VCaP (cell line): Measurements from ENCODE around the gene TRIM73.
"Not testable (repeated sequence)": the region's sequence is repeated elsewhere in the genome, so short reads cannot be mapped to it uniquely, and the experiment has no call there.

Experiments
- H3K27ac ChIP-seq: fragments of 450-650 bp; 2 replicates; pipeline ENCODE4 v1.5.1; 2017

The TRIM73 gene

DNA sequence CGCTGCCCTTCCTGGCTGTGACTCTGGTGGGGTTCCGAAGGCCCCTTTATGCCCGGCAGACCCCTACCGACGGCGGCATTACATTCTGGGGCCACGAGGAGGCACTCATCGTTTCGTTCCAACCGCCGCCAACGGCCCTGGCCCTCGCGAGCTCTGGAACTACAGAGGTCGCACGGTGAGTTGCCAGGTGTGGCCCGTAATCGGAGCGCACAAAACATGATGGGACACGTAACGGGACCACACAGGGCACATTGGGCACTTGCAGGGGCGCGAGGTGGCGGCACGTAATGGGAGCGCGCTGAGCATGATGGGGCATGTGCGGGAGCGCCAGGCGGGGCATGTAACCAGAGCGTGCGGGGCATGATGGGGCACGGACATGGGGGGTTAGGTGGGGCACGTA is at the start of gene TRIM73:
Gene TRIM73 (plus strand): TSS at position 301 of the 400 bp plus-strand sequence. CDS start 3,305 bp downstream, outside the sequence.
- H3K27ac ChIP-seq = not testable (repeated sequence)

DNA sequence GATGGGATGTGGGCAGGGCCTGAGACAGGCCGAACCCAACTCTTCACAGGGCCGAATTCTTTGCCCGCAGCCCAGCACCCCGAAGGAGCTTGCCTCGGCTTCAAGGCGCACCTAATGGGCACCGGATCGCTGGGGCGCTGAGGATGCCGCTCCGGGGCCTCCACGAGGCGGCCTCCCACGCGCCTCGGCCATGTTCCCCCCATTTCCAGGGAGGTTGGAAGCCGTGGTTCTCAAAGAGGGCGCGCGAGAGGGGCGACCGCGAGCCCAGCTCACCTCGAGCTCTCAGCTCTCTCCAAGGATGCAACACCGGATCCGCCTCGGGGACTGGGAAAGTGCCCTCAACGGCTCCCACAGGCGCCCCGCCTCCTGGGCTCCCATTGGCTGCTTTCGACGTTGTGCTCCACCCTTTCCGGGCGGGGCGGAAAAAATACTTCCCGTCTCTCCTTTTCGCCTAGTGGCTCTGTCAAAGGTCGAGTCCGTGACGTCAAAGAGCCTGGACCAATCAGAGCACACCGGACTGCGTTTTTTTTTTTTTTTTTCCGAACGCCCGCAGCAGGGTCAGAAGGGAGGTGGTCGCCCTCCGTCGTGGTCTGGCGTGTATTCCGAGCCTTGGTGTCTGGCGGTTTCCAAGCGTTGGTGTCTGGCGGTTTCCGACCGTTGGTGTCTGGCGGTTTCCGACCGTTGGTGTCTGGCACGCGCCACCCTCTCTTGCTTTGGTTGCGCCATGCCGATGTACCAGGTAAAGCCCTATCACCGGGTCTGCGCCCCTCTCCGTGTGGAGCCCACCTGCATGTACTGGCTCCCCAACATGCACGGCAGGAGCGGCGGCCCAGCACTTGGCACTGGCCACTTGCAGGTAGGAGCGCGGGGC is 36.5 kb upstream of the TRIM73 start:
- not testable (repeated sequence) for H3K27ac ChIP-seq

DNA sequence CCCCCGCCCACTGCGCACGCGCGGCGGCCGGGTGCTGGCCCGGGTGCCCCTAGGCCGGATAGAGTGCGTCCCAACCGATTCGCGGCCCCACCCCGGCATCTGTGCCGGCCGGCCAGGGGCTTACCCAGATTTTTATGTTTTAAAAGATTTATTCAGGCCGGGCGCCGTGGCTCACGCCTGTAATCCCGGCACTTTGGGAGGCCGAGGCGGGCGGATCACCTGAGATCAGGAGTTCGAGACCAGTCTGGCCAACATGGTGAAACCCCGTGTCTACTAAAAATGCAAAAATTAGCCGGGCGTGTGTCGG is 35.9 kb upstream of the TRIM73 start:
- H3K27ac ChIP-seq = not testable (repeated sequence)

DNA sequence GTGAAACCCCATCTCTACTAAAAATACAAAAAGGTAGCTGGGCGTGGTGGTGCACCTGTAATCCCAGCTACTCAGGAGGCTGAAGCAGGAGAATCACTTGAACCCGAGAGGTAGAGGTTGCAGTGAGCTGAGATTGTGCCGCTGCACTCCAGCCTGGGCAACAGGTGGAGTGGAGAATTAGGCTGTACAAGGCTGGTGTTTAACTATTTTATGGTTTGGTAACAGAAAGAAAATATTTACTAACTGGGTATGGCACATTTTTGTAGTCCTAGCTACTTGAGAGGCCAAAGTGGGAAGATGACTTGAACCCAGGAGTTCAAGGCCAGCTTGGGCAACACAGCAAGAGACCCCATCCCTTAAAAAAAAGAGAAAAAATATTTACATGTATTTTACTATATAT is 31.4 kb upstream of the TRIM73 start:
- not testable (repeated sequence) for H3K27ac ChIP-seq

GRCh38 chr7:75366643-75367042 is 28.8 kb upstream of the TRIM73 start:
- H3K27ac ChIP-seq = not testable (repeated sequence)

GRCh38 chr7:75367313-75367712 is 28.1 kb upstream of the TRIM73 start:
- not testable (repeated sequence) for H3K27ac ChIP-seq

DNA sequence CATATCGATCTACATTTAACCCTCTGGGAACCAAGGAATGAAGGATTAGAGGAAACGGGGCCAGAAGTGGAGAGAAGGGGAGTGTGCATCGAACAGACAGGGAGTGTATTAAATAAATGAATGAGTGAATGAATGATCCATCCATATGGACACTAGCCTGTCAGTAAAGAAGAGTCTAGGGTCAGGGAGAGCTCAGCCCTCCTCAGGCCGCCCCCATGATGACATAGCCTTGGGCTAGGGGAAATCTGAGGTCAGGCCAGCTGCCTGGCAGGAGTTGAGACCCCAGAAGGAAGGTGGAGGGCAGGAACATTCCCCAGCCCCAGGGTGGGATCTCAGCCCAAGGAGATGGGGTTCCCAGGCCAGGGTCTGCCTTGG is 21.3 kb upstream of the TRIM73 start:
- H3K27ac ChIP-seq = not testable (repeated sequence)

DNA sequence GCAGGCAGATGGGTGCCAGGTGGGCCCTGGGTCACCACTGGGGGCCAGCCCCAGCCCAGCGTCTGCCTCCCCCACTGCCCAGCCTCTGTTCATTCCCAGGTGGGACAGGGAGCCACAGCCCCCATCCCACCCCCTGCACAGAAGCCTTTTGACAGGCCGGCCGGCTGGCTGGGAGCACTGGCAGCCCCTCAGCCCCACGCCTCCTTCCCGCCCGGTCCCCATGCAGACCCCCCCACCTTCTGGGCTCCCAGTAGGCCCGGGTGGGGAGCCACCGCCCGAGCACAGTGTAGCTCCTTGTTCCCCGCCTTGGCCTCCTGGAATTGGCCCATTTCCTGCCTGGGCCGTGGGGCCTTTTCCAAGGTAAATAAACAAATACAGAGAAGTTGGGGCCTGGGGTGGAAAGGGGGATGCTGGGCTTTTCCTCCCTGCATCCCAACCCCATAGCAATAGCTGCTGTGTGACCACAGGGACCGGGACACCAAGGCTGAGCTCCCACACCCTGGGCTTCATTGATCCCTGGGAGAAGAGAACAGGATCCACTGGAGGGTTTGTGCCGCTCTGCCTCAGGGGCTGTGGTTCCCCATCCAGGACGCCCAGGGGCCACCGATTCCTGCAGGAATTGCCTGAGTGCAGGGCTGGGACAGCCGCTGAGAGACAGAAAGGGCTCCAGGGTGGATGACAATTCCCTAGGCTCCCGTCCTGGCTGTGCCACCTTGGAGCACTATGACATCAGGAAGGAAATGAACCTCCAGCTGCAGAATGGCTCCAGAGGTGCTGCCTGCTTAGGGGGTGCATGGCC is 20.7 kb upstream of the TRIM73 start:
- H3K27ac ChIP-seq = not testable (repeated sequence)

GRCh38 chr7:75393194-75393593 is 2.2 kb upstream of the TRIM73 start:
- not testable (repeated sequence) for H3K27ac ChIP-seq

- H3K27ac ChIP-seq = not testable (repeated sequence)
Observed at GRCh38 chr7:75397865-75398264, 2.4 kb downstream of the TRIM73 start.

GRCh38 chr7:75398771-75399700 is 3.6 kb downstream of the TRIM73 start:
- H3K27ac ChIP-seq = not testable (repeated sequence)

GRCh38 chr7:75400575-75400974 is 5.1 kb downstream of the TRIM73 start:
- H3K27ac ChIP-seq = not testable (repeated sequence)

DNA sequence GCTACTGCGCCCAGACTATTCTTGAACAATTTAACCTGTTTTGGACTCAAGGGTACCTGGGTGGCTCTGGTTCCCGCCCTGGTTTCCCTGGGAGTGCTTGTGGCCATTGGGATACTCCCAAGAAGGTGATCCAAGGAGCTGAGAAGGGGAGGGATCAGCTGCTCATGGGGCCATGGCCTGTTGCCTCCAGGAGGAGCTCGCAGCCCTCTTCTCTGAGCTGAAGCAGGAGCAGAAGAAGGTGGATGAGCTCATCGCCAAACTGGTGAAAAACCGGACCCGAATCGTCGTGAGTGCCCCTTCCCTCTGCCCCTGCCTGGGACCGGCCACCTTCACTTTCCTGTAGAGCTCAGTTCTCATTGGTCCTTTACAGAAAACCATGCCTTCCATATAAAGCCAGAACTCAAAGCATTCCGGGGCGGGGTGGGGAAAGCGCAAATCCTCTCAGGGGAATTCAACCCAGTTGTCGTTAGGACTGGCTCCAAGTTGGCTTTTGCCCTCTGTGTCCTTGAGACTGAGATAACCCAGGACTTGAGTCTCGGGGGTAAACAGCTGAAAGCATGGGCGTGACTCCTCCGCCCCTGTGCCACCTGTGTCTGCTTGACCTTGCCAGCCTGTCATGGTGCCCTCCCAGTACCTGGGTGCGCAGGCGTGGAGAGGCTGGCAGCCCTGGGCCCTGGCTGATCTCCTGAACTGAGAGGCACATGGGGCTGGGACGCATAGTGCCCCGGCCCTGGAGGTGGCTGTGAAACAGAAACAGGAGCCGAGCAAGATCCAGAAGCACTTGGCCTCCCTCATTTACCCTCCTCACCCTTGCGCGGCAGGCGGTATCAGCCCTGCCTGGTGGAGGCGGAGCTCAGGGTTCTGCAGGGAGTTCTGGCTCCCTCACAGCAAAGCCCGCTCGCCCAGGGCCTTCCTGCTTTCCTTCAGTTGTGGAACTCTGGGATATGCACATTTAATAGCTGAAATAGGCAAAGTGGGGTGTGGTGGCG is 8.3 kb downstream of the TRIM73 start:
- H3K27ac ChIP-seq = not testable (repeated sequence)

DNA sequence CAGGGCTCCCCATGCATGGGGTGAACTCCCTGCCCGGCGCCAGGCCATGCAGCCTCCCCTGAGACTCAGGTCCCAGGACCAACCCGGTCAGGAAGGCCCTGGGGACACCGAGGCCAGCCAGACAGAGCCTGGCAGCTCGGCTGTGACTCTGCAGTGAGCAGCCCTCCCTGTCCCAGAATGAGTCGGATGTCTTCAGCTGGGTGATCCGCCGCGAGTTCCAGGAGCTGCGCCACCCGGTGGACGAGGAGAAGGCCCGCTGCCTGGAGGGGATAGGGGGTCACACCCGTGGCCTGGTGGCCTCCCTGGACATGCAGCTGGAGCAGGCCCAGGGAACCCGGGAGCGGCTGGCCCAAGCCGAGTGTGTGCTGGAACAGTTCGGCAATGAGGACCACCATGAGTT is 9.2 kb downstream of the TRIM73 start:
- not testable (repeated sequence) for H3K27ac ChIP-seq

DNA sequence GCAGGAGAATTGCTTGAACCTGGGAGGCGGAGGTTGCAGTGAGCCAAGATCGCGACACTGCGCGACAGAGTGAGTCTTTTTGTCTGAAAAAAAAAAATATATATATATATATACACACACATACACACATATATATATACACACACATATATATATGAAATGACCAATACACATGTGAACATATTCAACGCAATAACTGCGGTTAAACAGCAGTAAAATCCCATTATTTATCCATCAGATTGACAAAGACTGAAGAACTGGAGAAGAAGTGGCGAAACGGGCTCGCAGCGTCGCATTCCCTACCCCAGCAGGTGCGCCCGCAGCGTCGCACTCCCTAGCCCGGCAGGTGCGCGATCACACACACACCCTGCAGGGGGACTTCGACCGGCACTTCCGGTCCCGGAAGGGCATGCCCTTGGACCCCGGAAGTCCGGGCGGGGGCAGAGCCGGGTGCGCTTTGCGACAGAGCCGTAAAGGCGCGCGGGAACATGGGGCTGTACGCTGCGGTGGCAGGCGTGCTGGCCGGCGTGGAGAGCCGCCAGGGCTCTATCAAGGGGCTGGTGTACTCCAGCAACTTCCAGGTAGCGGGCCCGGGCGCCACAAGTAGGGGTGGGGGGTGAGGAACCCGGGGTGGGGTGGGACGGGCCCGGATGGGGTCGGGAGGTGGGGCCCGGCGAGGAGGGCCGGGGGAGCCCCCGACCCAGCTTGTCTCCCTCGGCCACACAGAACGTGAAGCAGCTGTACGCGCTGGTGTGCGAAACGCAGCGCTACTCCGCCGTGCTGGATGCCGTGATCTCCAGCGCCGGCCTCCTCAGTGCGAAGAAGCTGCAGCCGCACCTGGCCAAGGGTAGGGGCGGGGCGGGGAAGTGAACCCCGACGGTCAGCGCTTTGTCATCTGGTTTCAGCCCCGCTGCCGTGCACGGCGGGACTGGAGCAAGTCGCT is 14.7 kb downstream of the TRIM73 start:
- not testable (repeated sequence) for H3K27ac ChIP-seq

- not testable (repeated sequence) for H3K27ac ChIP-seq
Observed at GRCh38 chr7:75410823-75411173, 15.4 kb downstream of the TRIM73 start.

DNA sequence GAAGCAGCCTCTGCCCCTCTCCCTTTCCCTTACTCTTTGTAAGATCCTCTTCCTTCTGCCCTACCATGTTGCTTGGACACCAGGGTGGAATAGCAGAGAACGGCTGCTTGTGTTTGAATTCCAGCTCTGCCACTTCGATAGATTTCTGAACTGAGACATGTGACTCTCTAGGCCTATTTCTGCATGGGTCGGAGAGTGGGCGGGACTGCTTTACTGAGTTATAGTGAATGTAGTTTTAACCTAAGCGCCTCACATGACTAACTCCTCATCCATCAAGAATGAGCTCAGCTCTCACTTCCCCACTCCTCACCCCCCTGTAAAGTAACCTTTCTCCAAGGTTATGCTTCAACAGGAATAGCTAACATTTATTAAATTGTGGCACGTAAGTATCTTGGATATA is 18.8 kb downstream of the TRIM73 start:
- not testable (repeated sequence) for H3K27ac ChIP-seq

- H3K27ac ChIP-seq = not testable (repeated sequence)
Observed at GRCh38 chr7:75414708-75415427, 19.4 kb downstream of the TRIM73 start.

DNA sequence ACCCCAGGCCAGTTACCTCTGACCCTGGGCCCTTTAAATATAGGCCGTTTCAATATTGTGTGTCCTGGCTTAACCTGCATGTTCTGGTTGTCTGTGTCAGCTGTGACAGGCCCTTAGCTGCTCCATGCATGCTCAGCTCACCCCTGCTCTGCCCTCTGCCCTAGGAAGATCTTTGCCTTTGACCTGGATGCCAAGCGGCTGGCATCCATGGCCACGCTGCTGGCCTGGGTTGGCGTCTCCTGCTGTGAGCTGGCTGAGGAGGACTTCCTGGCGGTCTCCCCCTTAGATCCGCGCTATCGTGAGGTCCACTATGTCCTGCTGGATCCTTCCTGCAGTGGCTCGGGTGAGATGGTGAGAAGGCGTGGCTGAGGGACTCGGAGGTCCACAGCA is 20.0 kb downstream of the TRIM73 start:
- H3K27ac ChIP-seq = not testable (repeated sequence)
